Upper lobe of left lung (tissue), 4 donors: ENCODE results near the gene GALNT2.

Experiments used
- CTCF ChIP-seq, 6 experiments: fragments of 450-650 bp in 4 of 6; fragments of 200-600 bp in 2 of 6; sonication (generic) in 2 of 6; IDR thresholded peaks; one replicate each; pipeline ENCODE4 v1.5.1; 2016 to 2019; ENCODE audit warnings: antibody characterized with exemption in 6 of 6
- EP300 ChIP-seq, 4 donors: sonication (generic); formaldehyde crosslinking; IDR thresholded peaks; one replicate each; pipeline ENCODE4 v1.5.1; 2017; ENCODE audit warnings: antibody characterized with exemption in 4 of 4, control low read depth in 2 of 4

DNA sequence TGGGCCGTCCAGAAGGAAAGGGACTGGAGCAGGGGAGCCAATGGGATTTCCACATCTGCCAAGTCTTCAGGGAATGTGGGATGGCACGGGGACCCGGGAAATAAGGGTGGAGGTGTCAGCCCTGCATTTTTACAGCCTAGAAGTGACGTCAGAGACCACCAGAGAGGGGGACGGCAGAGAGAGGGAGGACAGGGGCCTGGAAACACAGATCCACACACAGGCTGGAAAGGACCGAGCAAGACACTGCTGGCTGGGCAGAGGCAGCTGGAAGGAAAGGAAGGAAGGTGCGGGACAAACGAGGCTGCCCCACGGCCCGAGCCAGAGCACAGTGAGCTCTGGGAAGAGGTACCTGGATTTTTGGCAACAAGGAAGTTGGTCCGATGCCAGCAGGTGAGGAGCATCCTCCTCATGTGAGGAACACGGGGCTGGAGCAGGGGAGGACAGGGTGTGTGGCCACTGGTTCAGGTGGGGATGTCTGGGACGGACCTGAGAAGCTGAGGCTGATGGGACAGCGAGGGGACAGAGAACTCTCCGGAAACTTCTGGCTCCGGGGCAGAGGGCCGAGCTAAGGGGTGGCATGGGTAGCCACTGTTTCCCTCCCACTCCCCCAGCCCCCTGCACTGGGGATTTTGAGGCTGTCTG lies 220.8 kb downstream of the GALNT2 start:
- no peak for TF ChIP-seq CTCF (IDR thresholded peaks at IDR 0.05)
- no peak for TF ChIP-seq EP300 (IDR thresholded peaks at IDR 0.05)
